ENCODE measurements around the gene MPO. TPM values are rescaled to one million over a fixed set of nuclear protein-coding genes. Genes with fewer than 3 reads are reported as not detected.

The MPO gene
- total RNA-seq, 1 experiment from 2014 or later, result not detected

DNA sequence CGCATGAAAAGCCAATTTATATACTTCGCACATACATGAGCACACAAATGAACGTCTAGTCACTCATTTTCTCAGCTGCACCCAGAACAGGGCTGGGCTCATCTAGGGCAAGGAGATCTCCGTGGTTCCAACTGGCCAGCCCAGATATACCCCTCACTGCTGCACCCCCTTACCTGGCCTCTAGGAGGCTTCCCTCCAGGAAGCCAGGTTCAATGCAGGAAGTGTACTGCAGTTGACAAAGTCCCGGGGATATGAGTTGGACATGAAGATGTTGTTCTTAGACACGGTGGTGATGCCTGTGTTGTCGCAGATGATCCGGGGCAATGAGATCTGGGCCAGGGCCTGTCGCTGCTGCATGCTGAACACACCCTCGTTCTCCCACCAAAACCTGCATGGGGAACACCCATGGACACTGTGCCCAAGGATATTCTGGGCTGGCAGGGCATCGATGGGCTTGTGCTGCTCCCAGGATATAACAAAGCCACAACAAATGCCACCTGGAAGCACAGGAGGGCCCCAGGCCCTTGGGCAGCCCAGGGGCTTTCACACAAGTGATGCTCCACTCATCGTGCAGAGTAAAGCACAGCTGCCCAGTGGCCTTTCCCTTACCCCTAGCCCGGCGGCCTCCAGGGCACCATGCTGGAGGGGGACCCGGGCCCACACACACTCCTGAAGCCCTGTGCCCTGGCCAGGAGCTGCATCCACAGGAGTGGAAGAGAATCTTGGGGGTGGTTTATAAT, 10.1 kb downstream of the MPO start:
- DNase-seq, result peak; percentile 80
- H3K36me3 ChIP-seq (replicated peaks; ENCODE audit: control insufficient read depth, insufficient read depth, low read length), result no peaks in the 10 kb centered on the region
- H3K27me3 ChIP-seq (ENCODE audit: control insufficient read depth, insufficient read depth, low read length), result no peaks in the 10 kb centered on the region; the same call in 1 of the 2 replicates
- no peak overlapping the region for H3K4me3 ChIP-seq (ENCODE audit: insufficient read depth, low read depth, low read length)

DNA sequence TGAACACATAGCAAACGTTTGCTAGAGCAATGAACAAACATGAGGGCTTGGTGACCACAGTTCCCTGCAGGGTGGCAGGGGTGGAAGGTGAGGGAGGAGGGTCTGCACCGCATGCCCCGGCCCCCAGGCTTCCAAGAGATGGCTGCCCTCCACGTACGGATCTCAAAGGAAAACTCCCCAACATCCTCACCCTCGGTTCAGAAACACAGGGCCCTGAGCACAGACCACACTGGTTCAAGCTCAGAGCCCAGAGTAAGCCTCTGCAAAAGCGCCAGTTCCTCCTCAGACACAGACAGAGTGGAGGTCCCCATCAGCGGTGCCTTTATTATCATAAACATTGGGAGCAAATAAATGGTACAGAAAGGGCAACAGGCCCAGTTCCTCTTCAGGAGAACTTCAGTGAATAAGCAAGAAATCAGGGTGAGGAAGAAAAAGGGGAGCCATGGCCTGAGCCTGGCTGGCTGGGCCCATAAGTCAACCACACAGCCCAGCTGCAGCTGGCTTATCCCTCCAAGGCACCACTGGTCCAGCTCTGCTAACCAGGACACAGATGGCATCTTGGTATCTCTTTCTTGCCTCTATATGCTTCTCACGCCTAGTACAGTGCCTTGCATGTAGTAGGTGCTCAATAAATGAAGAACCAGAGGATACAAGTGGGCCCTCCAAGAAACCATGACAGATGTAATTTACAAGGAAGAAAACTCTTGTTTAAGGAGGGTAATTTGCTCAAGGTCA, 11.0 kb downstream of the MPO start:
- H3K27me3 ChIP-seq (ENCODE audit: control insufficient read depth, insufficient read depth, low read length), result no peaks in the 10 kb centered on the region; the same call in 1 of the 2 replicates
- no peak overlapping the region for H3K4me3 ChIP-seq (ENCODE audit: insufficient read depth, low read depth, low read length)
- peak; percentile 14 for DNase-seq
- no peaks in the 10 kb centered on the region for H3K36me3 ChIP-seq (replicated peaks; ENCODE audit: control insufficient read depth, insufficient read depth, low read length)

DNA sequence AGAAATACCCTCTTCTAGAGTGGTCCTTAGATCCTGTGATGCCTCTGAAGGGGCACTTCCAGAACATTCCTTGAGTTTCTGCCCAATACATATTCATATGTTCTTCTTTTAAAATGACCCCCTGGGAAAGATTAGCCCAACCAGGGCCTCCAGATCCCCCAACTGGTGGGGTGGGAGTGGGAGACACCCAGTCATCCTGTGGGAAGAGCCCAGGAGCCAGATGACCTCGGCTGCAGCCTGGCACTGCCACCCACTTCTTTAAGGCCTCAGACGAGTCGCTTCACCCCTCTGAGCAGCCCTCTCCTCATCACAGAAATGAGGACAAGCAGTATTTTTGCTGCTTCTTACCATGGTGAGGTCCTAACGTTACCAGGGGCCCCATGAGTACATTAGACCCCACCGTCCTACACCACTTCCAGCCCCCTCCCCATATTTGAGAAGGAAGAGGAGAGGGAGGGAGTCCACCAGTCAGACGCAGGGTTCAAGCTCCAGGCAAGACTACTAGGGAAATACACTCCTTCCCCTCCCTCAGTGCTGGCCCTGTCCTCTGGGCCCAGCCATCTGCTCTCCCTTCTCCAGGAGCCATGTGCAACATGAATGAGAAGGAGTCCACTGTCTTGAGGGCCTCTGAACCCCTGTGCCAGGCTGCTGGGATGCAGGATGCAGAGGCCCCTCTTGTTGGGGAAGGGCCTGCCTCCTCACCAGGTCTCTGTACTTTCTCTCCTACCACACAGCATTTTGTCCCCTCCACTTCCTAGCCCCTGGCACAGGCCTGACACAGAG, 11.8 kb downstream of the MPO start:
- H3K27me3 ChIP-seq (ENCODE audit: control insufficient read depth, insufficient read depth, low read length), result no peaks in the 10 kb centered on the region; the same call in 1 of the 2 replicates
- H3K36me3 ChIP-seq (replicated peaks; ENCODE audit: control insufficient read depth, insufficient read depth, low read length), result no peaks in the 10 kb centered on the region
- H3K4me3 ChIP-seq (ENCODE audit: insufficient read depth, low read depth, low read length), result no peak overlapping the region
- peak; percentile 15 for DNase-seq

DNA sequence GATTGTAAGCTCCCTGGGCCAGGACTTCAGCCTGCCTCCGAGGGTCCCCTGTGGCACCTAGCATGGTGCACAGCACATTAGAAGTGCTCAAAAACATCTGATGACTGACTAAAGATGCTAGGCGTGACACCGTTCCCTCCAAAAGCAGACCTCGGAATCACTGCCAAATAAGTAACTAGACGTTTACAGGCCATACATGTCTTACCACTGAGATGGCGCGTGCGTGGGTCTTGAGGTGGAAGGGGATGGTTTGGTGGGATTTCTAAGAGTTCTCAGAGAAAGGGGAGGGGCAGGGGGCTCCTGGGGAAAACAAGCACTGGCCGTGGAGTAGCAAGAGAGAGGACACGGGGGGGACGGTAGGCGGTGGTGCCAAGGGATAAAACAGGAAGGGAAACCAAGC, 12.4 kb downstream of the MPO start:
- H3K4me3 ChIP-seq (ENCODE audit: insufficient read depth, low read depth, low read length), result no peak overlapping the region
- DNase-seq, result peak; percentile 16

DNA sequence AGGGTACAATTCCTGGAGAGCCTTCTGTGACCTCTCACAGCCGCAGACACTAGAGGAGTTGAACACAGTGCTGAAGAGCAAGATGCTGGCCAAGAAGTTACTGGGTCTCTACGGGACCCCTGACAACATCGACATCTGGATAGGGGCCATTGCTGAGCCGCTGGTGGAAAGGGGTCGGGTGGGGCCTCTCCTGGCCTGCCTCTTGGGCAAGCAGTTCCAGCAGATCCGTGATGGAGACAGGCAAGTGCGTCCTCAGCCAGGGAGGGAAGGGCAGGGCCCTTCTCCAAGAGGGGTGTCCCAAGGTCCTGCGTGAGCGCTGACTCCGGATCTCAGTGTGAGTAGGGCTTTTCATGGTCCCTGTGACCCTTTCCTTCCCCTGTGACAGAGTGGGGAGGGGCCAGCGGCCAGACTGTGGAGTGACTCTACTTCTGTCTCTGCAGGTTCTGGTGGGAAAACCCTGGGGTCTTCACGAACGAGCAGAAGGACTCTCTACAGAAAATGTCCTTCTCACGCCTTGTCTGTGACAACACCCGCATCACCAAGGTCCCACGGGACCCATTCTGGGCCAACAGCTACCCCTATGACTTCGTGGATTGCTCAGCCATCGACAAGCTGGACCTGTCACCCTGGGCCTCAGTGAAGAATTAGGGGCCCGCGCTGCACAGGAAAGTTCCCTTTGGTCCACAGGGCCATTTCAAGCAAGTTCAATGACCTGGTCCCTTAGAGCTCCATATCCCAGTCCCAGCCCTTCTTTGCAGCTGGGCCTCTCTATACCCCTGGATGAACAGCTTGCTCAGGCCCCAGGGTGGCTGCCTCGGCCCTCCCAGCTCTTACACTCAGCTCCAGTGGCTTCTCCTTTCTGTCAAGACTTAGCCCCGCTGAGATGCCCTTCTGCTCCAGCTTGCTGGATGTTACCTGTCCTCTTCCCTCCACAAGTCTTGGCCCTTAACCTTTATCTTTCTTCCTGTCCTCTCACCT, 13.1 kb downstream of the MPO start:
- peak; percentile 13 for DNase-seq
- Histone ChIP-seq H3K36me3 (replicated peaks; ENCODE audit: control insufficient read depth, insufficient read depth, low read length) (no peaks in the 10 kb centered on the region), H3K4me3 (ENCODE audit: insufficient read depth, low read depth, low read length) (no peak overlapping the region), H3K27me3 (ENCODE audit: control insufficient read depth, insufficient read depth, low read length) (no peaks in the 10 kb centered on the region; the same call in 1 of the 2 replicates)

More for the DNA sequence above, 12.4 kb downstream of the MPO start:
- H3K36me3 ChIP-seq (replicated peaks; ENCODE audit: control insufficient read depth, insufficient read depth, low read length), result no peaks in the 10 kb centered on the region
- H3K27me3 ChIP-seq (ENCODE audit: control insufficient read depth, insufficient read depth, low read length), result no peaks in the 10 kb centered on the region; the same call in 1 of the 2 replicates

DNA sequence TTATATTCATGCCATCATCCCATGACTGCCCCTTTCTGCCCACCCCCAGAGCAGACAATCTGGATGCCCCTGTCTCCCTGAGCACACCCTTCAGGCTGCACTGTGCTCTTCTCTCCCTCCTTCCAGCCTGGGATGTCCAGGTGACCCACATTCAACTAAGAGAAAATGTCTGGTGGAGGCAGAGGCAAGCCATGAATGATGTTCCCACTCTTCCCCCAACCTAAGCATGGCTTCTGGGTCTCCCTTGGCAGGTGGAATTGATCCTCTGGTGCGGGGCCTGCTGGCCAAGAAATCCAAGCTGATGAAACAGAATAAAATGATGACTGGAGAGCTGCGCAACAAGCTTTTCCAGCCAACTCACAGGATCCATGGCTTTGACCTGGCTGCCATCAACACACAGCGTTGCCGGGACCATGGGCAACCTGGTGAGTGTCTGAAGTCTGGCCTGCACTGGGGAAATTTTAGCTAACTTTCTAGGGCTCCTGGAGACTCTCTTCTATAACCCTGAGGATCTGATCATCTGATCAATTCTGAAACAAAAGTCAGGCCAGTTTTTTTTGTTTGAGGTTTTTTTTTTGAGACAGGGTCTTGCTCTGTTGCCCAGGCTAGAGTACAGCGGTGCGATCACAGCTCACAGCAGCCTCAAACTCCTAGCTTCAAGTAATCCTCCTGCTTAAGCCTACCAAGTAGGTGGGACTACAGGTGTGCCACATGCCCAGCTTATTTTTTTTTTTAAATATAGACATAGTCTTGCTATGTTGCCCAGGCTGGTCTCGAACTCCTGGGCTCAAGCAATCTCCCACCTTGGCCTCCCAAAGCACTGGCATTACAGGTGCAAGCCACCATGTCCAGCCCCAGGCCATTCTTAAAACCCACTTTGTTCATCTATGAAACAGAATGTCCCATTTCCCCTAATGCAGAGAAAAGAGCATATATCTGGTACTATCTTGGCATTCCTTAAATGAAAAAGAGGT, 14.5 kb downstream of the MPO start:
- Histone ChIP-seq H3K4me3 (ENCODE audit: insufficient read depth, low read depth, low read length) (no peak overlapping the region), H3K27me3 (ENCODE audit: control insufficient read depth, insufficient read depth, low read length) (no peaks in the 10 kb centered on the region; the same call in 1 of the 2 replicates), H3K36me3 (replicated peaks; ENCODE audit: control insufficient read depth, insufficient read depth, low read length) (no peaks in the 10 kb centered on the region)
- no peak for DNase-seq

DNA sequence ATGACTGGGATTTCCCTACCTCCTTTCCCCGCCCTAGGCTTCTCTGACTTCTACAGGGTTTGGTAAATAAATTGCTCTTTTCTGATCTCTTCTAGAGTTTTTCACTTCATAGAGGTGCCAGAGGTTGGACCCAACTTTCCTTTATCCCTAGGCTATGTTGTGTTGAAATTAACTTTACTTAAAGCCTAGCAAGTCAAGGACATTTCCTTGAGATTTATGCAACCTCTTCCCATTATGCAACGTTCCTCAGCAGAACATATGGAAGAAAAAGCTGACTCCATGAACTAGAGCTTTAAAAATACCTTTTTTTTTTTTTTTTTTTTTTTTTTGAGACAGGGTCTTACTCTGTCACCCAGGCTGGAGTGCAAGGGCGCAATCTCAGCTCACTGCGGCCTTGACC, 15.5 kb downstream of the MPO start:
- DNase-seq, result no peak
- Histone ChIP-seq H3K4me3 (ENCODE audit: insufficient read depth, low read depth, low read length) (no peak overlapping the region), H3K27me3 (ENCODE audit: control insufficient read depth, insufficient read depth, low read length) (no peaks in the 10 kb centered on the region; the same call in 1 of the 2 replicates), H3K36me3 (replicated peaks; ENCODE audit: control insufficient read depth, insufficient read depth, low read length) (no peaks in the 10 kb centered on the region)

DNA sequence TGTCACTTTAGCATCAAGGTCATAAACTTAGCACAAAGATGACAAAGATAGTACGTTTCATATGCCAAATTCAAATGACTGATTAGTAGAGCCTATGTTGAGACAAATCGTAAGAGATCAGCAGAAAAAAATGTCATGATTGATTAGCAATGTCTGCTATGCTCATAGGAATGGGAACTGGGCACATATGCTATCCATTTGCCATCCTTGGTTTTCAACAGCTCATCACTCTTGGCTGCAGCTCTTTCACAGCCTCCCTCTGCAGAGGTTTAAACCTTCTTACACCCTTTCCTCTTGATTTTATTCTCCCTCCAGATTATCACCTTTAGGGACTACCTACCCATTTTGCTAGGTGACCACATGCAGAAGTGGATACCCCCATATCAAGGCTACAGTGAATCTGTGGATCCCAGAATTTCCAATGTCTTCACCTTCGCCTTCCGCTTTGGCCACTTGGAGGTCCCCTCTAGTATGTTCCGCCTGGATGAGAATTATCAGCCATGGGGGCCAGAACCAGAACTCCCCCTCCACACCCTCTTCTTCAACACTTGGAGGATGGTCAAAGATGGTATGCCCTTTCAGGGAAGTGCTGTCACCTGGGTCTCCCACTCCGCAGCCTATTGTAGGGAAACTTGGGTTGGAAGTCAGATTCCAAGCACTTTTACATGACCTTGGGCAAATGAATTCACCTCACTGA, 16.2 kb downstream of the MPO start:
- Histone ChIP-seq H3K4me3 (ENCODE audit: insufficient read depth, low read depth, low read length) (no peak overlapping the region), H3K36me3 (replicated peaks; ENCODE audit: control insufficient read depth, insufficient read depth, low read length) (no peaks in the 10 kb centered on the region), H3K27me3 (ENCODE audit: control insufficient read depth, insufficient read depth, low read length) (no peaks in the 10 kb centered on the region; the same call in 1 of the 2 replicates)
- DNase-seq, result no peak

DNA sequence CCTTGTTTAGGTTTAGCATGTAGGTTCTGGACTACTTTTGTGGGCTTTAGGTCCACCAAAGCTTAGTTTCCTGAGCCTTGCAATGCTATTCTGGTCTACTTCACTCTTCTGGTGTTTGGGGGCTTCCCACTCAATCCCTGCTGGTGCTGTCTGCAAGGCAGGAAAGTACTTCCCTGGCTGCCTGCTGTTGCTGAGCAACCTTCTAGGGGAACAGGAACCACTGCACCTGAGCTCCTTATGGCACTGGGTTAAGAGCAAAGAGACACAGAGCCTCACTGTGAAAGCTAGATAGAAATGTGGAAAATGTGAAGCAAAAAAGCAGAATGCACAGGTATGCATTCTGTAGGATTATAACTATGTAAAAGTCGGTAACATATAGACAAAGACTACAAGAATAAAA, 17.0 kb downstream of the MPO start:
- no peak overlapping the region for H3K4me3 ChIP-seq (ENCODE audit: insufficient read depth, low read depth, low read length)
- no peaks in the 10 kb centered on the region for H3K36me3 ChIP-seq (replicated peaks; ENCODE audit: control insufficient read depth, insufficient read depth, low read length)
- H3K27me3 ChIP-seq (ENCODE audit: control insufficient read depth, insufficient read depth, low read length), result no peaks in the 10 kb centered on the region; the same call in 1 of the 2 replicates
- no peak for DNase-seq

DNA sequence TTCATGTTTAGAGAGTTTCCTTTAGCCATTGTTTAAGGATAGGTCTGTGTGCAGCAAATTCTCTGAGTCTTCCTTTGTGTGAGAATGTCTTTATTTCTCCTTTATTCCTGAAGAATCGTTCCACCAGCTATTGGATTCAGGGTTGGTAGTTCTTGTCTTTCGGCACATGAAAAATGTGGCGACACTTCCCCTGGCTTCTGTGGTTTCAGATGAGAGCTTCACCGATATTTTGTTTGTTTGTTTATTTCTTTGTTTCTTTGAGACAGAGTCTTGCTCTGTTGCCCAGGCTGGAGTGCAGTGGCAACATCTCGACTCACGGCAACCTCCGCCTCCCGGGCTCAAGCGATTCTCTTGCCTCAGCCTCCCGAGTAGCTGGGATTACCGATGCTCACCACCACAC, 18.6 kb downstream of the MPO start:
- Histone ChIP-seq H3K36me3 (replicated peaks; ENCODE audit: control insufficient read depth, insufficient read depth, low read length) (no peaks in the 10 kb centered on the region), H3K4me3 (ENCODE audit: insufficient read depth, low read depth, low read length) (no peak overlapping the region), H3K27me3 (ENCODE audit: control insufficient read depth, insufficient read depth, low read length) (no peaks in the 10 kb centered on the region; the same call in 1 of the 2 replicates)
- DNase-seq, result no peak

DNA sequence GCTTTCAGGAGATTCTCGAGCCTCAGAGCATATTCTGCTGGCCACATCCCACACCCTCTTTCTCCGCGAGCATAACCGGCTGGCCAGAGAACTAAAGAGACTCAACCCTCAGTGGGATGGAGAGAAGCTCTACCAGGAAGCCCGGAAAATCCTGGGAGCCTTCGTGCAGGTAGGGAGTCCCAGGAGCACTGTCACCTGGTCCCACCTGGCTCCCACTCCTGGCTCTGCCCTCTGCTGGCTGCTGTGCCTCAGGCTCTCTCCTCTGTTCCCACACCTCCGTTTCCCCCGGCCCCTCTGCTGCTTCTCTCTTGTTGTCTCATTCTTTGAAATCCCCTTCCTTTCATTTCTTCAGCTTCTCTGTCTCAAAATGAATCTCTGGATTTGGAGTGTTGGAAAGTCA, 25.9 kb downstream of the MPO start:
- no peak overlapping the region; the same call in 1 of the 2 replicates for H3K4me3 ChIP-seq (ENCODE audit: insufficient read depth, low read depth, low read length)

DNA sequence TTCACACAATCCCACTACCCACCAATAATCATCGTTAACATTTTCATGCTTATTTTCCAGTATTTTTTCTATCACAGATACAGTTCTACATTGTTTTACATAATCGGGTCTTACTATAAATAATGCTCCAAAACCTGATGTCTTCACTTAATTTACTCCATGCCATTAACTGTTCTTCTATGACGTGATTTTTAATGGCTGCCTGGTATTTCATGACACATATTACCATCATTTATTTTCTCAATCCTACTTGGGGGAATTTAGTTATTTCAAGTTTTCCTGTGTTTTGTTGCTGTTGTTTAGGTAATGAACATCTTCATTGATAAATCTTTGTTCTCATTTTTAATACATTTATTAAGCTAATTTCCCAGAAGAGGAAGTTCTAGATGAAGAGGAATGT, 27.7 kb downstream of the MPO start:
- Histone ChIP-seq H3K4me3 (ENCODE audit: insufficient read depth, low read depth, low read length) (no peak overlapping the region), H3K27me3 (ENCODE audit: control insufficient read depth, insufficient read depth, low read length) (peaks cover 48% of the 10 kb centered on the region), H3K36me3 (replicated peaks; ENCODE audit: control insufficient read depth, insufficient read depth, low read length) (no peaks in the 10 kb centered on the region)
- no peak for DNase-seq

More for the DNA sequence above, 25.9 kb downstream of the MPO start:
- Histone ChIP-seq H3K27me3 (ENCODE audit: control insufficient read depth, insufficient read depth, low read length) (peaks cover 30% of the 10 kb centered on the region), H3K36me3 (replicated peaks; ENCODE audit: control insufficient read depth, insufficient read depth, low read length) (no peaks in the 10 kb centered on the region)
- peak; percentile 88 for DNase-seq
